NT2/D1 (cell line): ENCODE data around the gene LPIN3.

Experiments used
- SUZ12 ChIP-seq: IDR thresholded peaks from 2 replicates; pipeline ENCODE4 v1.6.1; 2011; ENCODE audit not compliant: insufficient read length, insufficient read depth; ENCODE audit errors: extremely low read depth
- ZNF274 ChIP-seq: IDR thresholded peaks from 2 replicates; pipeline ENCODE4 v1.6.1; 2011; ENCODE audit warnings: mild to moderate bottlenecking, low read depth, low read length

GRCh38 chr20:41367393-41367695, 26.7 kb downstream of the LPIN3 start:
- TF ChIP-seq ZNF274 (no peak), SUZ12 (no peak)
